ENCODE results near the gene VWCE.

Gene VWCE

GRCh38 chr11:61281581-61282250 lies 13.4 kb downstream of the VWCE start:
- Mint-ChIP-seq H3K4me1 (peaks cover 5% of the 10 kb centered on the region), H3K27me3 (ENCODE audit: low read depth) (peaks cover 20% of the 10 kb centered on the region), H3K36me3 (ENCODE audit: low read depth) (peaks cover 43% of the 10 kb centered on the region), H3K27ac (no peak overlapping the region), H3K4me3 (no peak overlapping the region), H3K9me3 (no peaks in the 10 kb centered on the region)
- TF ChIP-seq, protein P1, sequence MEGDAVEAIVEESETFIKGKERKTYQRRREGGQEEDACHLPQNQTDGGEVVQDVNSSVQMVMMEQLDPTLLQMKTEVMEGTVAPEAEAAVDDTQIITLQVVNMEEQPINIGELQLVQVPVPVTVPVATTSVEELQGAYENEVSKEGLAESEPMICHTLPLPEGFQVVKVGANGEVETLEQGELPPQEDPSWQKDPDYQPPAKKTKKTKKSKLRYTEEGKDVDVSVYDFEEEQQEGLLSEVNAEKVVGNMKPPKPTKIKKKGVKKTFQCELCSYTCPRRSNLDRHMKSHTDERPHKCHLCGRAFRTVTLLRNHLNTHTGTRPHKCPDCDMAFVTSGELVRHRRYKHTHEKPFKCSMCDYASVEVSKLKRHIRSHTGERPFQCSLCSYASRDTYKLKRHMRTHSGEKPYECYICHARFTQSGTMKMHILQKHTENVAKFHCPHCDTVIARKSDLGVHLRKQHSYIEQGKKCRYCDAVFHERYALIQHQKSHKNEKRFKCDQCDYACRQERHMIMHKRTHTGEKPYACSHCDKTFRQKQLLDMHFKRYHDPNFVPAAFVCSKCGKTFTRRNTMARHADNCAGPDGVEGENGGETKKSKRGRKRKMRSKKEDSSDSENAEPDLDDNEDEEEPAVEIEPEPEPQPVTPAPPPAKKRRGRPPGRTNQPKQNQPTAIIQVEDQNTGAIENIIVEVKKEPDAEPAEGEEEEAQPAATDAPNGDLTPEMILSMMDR (IDR thresholded peaks at IDR 0.05; ENCODE audit: unreplicated experiment in 3 of 3) = no peak

DNA sequence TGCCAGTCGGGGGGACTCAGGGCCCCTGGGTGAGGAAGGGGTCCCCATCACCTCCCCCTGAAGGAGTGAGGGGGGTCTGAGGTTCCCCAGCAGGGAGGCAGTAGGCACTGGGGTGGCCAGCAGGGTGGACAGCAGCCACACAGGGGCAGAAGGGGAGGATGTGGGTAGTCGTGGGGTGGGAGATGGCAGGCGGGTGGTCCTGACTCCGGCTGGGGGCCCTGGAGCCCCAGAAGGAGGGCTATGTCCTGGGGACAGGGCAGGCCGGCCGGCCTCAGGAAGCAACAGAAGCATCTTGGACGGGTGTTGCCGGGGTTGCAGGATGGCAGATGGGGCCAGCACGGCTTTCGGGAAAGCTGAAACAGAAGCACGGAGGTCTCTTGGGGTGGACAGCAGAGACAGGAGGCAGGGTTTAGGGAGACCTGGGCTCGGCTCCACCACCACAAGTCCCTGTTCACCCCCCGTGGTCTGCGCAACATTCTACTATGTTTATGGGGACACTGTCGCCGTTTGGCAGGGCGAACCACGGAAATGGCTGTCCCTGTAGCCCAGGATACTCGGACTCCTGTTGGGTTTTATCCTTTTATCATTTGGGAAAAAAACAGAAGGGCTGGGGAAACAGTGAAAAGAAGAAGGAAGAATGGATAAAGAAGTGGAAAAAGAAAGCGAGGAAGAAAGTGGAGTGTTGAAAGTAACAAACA lies 14.1 kb downstream of the VWCE start:
- no peaks in the 10 kb centered on the region for H3K9me3 Mint-ChIP-seq
- peaks cover 5% of the 10 kb centered on the region for H3K4me1 Mint-ChIP-seq
- TF ChIP-seq, protein P1 (IDR thresholded peaks at IDR 0.05; ENCODE audit: unreplicated experiment in 3 of 3) = no peak
- H3K27ac Mint-ChIP-seq = no peak overlapping the region
- H3K27me3 Mint-ChIP-seq (ENCODE audit: low read depth) = peaks cover 20% of the 10 kb centered on the region
- H3K36me3 Mint-ChIP-seq (ENCODE audit: low read depth) = peaks cover 41% of the 10 kb centered on the region
- H3K4me3 Mint-ChIP-seq = no peak overlapping the region

- TF ChIP-seq, protein P1 (IDR thresholded peaks at IDR 0.05; ENCODE audit: unreplicated experiment in 3 of 3) = no peak
- no peak overlapping the region for H3K4me3 Mint-ChIP-seq
- H3K4me1 Mint-ChIP-seq = peaks cover 5% of the 10 kb centered on the region
- no peak overlapping the region for H3K27ac Mint-ChIP-seq
- H3K9me3 Mint-ChIP-seq = no peaks in the 10 kb centered on the region
- H3K27me3 Mint-ChIP-seq (ENCODE audit: low read depth) = peaks cover 20% of the 10 kb centered on the region
- peaks cover 32% of the 10 kb centered on the region for H3K36me3 Mint-ChIP-seq (ENCODE audit: low read depth)
These were observed 15.0 kb downstream of the VWCE start for GRCh38 chr11:61279934-61280659.

DNA sequence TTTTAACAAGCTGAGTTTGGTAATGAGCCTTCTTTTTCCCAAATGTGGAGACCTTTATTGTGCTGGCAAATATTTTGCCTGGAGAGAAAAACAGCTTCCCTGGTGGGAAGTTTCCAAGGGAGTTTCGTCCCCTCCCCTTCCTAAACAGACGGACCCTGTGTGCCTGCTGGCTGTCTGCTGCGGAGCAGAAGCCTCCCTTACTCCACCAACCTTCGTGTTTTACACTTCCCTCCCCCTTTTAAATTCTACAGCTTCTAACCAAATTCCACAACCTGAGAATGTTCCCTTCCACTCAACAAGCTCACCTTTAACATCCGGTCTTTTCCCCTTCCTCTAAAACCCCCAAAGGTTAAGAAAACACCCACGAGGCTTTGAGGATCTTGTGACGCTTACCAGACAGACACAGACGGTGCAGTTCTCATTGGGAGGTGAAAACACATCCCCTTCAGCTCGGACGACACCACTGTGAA lies 17.1 kb downstream of the VWCE start:
- peak overlapping the region in 1 of 3 experiments; percentile 2 for H3K27ac Mint-ChIP-seq
- H3K36me3 Mint-ChIP-seq (ENCODE audit: low read depth) = peaks cover 13% of the 10 kb centered on the region
- no peaks in the 10 kb centered on the region for H3K9me3 Mint-ChIP-seq
- H3K4me3 Mint-ChIP-seq = no peak overlapping the region
- H3K4me1 Mint-ChIP-seq = peaks cover 5% of the 10 kb centered on the region
- H3K27me3 Mint-ChIP-seq (ENCODE audit: low read depth) = peaks cover 16% of the 10 kb centered on the region
- TF ChIP-seq, protein P1 (IDR thresholded peaks at IDR 0.05; ENCODE audit: unreplicated experiment in 3 of 3) = no peak

DNA sequence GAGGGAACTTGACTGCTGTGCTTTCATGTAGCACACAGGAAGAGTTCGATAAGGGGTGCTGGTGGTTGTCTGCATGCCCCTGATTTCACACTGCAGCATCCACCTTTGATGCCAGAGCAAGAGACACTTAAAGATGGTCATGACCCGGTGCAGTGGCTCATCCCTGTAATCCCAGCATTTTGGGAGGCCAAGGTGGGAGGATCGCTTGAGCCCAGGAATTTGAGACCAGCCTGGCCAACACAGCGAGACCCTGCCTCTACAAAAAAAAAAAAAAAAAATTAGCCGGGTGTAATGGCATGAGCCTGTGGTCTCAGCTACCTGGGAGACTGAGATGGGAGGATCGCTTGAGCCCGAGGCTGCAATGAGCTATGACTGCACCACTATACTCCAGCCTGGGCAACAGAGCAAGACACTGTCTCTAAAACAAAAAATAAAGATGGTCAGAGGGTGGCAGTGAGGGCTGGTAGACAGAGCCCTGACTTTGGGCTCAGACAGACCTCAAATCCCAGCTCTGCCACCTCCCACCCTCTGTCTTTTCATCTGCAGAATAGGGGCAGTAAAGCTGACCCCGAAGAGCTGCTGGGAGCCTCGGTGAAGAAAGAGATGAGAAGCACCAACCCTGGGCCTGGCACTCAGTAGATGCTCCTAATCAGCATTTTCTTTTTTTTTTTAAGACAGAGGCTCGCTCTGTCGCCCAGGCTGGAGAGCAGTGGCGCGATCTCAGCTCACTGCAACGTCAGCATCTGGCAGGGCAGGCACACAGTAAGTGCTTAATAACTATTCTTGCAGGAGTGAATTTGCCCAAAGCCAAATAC lies 17.7 kb downstream of the VWCE start:
- Mint-ChIP-seq H3K4me1 (peaks cover 5% of the 10 kb centered on the region), H3K9me3 (no peaks in the 10 kb centered on the region), H3K4me3 (no peak overlapping the region), H3K27me3 (ENCODE audit: low read depth) (peaks cover 15% of the 10 kb centered on the region), H3K27ac (no peak overlapping the region), H3K36me3 (ENCODE audit: low read depth) (peaks cover 9% of the 10 kb centered on the region)
- TF ChIP-seq, protein P1 (IDR thresholded peaks at IDR 0.05; ENCODE audit: unreplicated experiment in 3 of 3) = no peak

Data from nephron (organoid).